Mesodermal cell (in vitro differentiated cells): ENCODE measurements around the gene GNG7.

Source experiments
- H3K27ac ChIP-seq: 2 replicates; pipeline ENCODE4 v1.7.0; 2013; ENCODE audit warnings: mild to moderate bottlenecking, low read depth, low read length, moderate library complexity; ENCODE audit not compliant: severe bottlenecking
- H3K36me3 ChIP-seq: 2 replicates; pipeline ENCODE4 v1.7.1; 2013; ENCODE audit warnings: mild to moderate bottlenecking, low read length, moderate library complexity; ENCODE audit not compliant: control insufficient read depth, insufficient read depth
- H3K4me1 ChIP-seq: one replicate; pipeline ENCODE4 v1.7.1; 2013; ENCODE audit warnings: mild to moderate bottlenecking, low read length; ENCODE audit not compliant: insufficient read depth, control insufficient read depth, poor library complexity, severe bottlenecking
- H3K4me3 ChIP-seq: 2 replicates; pipeline ENCODE4 v1.7.0; 2013; ENCODE audit warnings: low read length, control low read depth, mild to moderate bottlenecking; ENCODE audit not compliant: insufficient read depth, poor library complexity, severe bottlenecking; ENCODE audit errors: extremely low read depth
- H3K9me3 ChIP-seq: 2 replicates; pipeline ENCODE4 v1.7.1; 2013; ENCODE audit warnings: mild to moderate bottlenecking, low read length, moderate library complexity; ENCODE audit not compliant: control insufficient read depth
- WGBS, 2 experiments: methylation state at CpG; one replicate each; pipeline ENCODE4 v1.1.5; 2013; ENCODE audit warnings: missing lambda C conversion rate in 2 of 2; ENCODE audit not compliant: insufficient coverage in 2 of 2; 5-methylcytosine and 5-hydroxymethylcytosine counted together

The GNG7 gene

DNA sequence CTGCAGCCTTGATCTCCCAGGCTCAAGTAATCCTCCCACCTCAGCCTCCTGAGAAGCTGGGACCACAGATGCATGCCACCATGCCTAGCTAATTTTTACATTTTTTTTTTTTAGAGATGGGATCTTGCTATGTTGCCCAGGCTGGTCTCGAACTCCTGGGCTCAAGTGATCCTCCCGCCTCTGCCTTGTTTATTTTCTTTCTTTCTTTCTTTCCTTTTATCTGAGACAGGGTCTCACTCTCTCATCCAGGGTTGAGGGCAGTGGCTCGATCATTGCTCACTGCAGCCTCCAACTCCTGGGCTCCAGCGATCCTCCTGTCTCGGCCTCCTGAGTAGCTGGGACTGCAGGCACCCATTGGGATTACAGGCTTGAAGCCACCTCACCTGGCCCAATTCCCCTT is 3.8 kb upstream of the GNG7 start:
- peaks cover 5% of the 10 kb centered on the region for H3K4me1 ChIP-seq
- H3K4me3 ChIP-seq: no peak overlapping the region
- H3K9me3 ChIP-seq: no peaks in the 10 kb centered on the region
- WGBS, 2 experiments: 80 to 87% methylated on average over 3 to 4 of the region's 5 CpGs
- H3K36me3 ChIP-seq: no peaks in the 10 kb centered on the region
- H3K27ac ChIP-seq: no peak overlapping the region

DNA sequence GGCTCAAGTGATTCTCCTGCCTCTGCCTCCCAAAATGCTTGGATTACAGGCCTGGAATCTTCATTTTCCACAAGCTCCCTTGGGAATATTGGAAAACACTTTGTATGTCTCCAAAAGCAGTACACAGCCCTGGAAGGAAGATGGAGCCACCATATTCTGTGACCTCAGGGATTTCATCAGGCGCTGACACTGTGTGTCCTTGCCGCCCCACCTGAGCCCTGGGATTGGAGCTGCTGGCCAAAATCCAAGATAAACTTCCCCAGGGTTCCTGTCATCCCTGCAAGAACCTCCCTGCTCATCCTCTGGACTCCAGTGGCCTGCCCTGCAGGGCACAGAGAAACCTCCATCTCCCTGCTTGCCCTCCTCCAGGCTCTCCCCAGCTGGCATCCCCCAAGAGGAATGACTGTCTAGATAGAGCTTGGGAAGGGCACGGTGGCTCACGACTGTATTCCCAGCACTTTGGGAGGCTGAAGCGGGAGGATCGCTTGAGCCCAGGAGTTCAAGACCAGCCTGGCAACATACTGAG is 1.3 kb upstream of the GNG7 start:
- H3K4me3 ChIP-seq: no peak overlapping the region
- peaks cover 5% of the 10 kb centered on the region for H3K4me1 ChIP-seq
- WGBS, 2 experiments: 77 to 82% methylated on average over 4 to 5 of the region's 6 CpGs
- H3K36me3 ChIP-seq: no peaks in the 10 kb centered on the region
- no peaks in the 10 kb centered on the region for H3K9me3 ChIP-seq
- no peak overlapping the region for H3K27ac ChIP-seq

DNA sequence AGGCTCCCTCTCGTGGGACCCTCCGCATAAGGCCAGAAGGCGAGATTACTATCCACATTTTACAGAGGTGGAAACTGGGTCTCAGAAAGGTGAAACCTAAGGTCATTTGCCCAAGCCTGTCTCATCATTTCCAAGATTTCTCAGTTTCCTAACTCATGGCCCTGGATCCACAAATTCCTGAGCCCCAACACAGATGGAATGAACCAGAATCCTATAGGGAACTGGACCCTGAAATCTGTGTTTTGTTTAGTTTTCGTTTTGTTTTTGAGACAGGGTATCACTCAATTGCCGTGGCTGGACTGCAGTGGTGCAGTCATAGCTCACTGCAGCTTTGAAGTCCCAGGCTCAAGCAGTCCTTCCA is 563 bp upstream of the GNG7 start:
- Histone ChIP-seq H3K4me1 (peaks cover 5% of the 10 kb centered on the region), H3K36me3 (no peaks in the 10 kb centered on the region), H3K9me3 (no peaks in the 10 kb centered on the region), H3K4me3 (no peak overlapping the region), H3K27ac (no peak overlapping the region)
- 79 to 100% methylated on average over 4 of the region's 5 CpGs for WGBS, 2 experiments

DNA sequence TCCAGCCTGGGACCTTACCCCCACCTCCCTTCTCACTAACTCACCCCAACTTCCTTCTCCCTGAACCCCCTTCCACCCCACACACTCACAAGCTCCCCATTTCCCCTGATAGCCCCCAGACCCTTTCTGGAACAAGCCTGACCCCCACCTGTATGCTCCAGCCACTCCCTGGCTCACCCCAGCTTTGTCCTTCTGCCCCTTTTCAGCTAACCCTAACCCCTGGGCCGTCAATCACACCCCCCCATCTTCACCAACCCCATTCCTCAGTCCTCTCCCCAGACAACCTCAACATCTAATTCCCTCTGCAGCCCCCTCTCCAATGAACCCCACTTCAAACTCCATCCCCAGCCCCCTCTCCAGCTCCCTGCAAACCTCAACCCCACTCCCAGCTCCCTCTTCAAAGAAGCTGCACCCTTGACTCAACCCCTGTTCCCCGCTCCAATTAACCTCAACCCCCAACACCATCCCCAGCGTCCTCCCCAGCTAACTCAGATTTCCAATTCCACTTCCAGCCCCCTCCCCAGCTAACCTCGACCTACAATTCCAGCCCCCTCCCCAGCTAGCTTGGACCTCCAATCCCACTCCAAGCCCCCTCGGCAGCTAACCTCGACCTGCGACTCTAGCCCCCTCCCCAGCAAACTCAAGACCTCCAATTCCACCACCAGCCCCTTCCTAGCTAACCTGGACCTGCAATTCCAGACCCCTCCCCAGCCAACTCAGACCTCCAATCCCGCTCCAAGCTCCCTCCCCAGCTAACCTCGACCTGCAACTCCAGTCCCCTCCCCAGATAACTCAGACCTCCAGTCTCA is 929 bp downstream of the GNG7 start:
- H3K4me3 ChIP-seq: peak overlapping the region; percentile 55

DNA sequence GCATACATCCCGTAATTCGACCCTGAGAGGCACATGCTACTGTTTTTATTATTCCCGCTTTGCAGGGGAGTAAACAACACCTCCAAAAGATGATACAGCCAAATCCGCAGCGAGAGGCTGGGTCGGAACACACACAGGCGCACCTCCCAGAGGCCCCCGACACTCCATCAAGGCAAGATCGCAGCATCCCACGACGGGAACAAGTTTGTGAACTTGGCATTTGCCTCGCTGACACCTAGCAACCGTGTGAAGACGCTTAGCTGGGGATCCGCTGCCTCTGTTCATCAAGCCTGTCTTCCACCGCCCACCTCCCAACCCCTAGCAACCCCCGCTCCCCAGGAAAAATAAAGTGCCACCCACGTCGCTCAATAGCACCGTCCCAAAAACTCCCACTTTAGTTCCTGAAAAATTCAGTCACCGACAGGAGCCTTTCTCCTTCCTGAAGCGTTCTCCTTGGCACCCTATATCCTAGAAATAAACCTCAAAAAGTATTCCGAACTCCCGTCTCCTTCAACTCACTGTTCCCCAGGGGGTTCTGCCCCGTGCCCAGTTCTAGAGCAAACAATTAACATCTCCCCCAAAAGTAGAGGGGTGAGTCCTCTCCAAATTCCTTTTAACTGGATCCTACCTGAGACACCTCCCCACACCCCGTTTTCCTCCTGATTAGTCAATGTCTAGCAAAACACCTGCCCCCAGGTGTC is 1.7 kb downstream of the GNG7 start:
- 31 to 33% methylated on average over 24 to 26 of the region's 26 CpGs for WGBS, 2 experiments
- Histone ChIP-seq H3K9me3 (no peaks in the 10 kb centered on the region), H3K27ac (no peak overlapping the region), H3K4me3 (no peak overlapping the region), H3K4me1 (peaks cover 5% of the 10 kb centered on the region), H3K36me3 (no peaks in the 10 kb centered on the region)

More for the DNA sequence above, 929 bp downstream of the GNG7 start:
- WGBS, 2 experiments: 12 to 13% methylated on average over 7 to 8 of the region's 9 CpGs
- H3K9me3 ChIP-seq: no peaks in the 10 kb centered on the region
- H3K4me1 ChIP-seq: peaks cover 5% of the 10 kb centered on the region
- no peak overlapping the region for H3K27ac ChIP-seq
- H3K36me3 ChIP-seq: no peaks in the 10 kb centered on the region

DNA sequence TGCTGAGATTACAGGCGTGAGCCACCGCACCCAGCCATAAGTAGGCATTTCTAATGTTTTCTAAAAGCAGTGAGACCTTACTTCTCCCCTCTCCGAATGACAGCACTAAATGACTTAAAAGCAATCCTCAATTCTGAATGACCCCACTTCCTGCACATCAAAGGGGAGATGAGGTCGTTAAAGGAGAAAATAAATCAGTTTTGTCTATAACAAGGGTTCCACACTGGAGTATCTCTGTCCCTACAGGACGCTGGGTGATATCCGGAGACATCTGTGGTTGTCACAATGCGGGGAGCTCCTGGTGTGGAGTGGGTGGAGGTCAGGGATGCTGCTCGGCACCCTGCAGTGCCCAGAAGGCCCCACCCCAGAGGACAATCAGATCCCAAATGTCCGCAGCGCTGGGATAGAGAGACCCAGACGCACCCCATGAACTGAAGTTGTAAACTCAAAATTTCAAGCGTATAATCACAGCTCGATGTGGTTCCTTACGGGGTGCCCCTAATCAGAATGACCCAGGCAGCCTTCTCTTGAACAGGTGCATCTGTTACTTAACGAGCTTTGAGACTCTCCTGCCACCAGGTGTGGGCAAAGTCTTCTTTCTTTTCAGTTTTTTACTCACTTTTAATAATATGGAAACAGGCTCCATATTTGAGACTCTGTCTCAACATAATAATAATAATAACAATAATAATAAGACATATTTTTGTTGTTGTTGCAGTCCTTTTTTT is 2.9 kb downstream of the GNG7 start:
- peaks cover 12% of the 10 kb centered on the region for H3K4me1 ChIP-seq
- 89 to 94% methylated on average over 8 to 13 of the region's 15 CpGs for WGBS, 2 experiments
- H3K4me3 ChIP-seq: no peak overlapping the region
- no peaks in the 10 kb centered on the region for H3K9me3 ChIP-seq
- no peaks in the 10 kb centered on the region for H3K36me3 ChIP-seq
- no peak overlapping the region for H3K27ac ChIP-seq

DNA sequence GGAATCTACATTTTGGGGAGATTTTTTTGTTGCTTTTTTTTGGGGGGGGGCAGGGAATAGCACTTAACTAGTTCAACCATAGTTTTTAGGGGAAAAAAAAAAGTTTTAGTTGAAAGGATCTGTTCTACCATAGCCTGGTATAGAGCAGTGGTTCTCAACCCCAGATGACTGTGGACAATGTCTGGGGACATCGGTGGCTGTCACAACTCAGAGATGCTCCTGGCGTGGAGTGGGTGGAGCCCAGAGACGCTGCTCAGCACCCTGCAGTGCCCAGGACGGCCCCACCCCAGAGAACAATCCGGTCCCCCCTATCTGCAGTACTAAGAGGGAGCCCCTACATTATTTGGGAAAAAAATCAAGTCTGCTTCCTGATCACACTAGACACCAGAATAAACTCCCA is 8.3 kb downstream of the GNG7 start:
- H3K27ac ChIP-seq: no peak overlapping the region
- 72 to 81% methylated on average over 5 of the region's 5 CpGs for WGBS, 2 experiments
- H3K9me3 ChIP-seq: no peaks in the 10 kb centered on the region
- no peaks in the 10 kb centered on the region for H3K36me3 ChIP-seq
- no peak overlapping the region for H3K4me3 ChIP-seq
- peaks cover 6% of the 10 kb centered on the region for H3K4me1 ChIP-seq

DNA sequence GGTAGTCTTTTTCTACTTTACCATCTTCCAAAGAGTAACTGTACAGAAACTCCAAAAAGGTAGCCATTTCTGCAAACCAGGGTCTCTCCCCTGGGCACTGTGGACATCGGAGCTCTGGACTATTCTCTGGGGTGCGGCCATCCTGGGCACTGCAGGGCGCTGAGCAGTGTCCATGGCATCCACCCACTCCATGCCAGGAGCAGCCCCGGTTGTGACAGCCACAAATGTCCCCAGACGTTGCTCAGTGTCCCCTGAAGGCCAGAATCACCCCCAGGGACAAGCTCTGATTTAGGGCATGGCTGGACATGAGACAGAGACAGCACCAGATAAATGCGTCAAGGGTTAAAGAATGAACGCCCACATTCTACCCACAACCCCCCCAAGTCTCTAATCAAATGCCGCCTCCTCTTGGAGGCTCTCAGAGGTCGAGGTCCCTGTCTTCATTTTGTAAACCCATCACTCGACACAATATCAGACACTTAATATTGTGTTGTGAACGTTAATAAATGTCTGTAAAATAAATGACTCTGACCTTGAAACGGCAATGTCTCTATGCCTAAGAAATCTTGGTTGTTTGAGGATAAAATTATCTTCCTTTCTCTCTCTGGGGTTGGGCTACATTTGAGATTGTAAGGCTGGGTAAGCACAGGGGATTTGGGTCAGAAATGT is 8.9 kb downstream of the GNG7 start:
- Histone ChIP-seq H3K4me3 (no peak overlapping the region), H3K27ac (no peak overlapping the region), H3K4me1 (peaks cover 6% of the 10 kb centered on the region), H3K9me3 (no peaks in the 10 kb centered on the region), H3K36me3 (no peaks in the 10 kb centered on the region)
- 82 to 90% methylated on average over 5 to 7 of the region's 12 CpGs for WGBS, 2 experiments

DNA sequence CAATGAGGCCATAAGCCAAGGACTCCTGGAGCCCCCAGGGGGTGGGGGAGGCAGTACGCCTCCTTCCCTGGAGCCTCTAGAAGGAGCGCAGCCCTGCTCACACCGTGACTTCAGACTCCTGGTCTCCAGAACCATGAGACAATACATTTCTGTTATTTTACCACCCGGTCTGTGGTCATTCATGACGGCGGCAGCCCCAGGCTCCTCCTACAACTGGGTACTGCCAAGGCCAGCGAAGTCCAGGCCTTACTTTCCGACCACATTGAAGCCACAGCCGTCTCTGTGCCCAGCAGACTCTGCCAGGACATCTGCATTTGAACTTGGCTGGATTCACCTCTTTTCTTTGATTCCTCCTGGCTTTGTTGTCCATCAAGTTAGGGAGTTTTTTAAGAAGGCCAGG is 10.5 kb downstream of the GNG7 start:
- H3K27ac ChIP-seq: no peak overlapping the region

DNA sequence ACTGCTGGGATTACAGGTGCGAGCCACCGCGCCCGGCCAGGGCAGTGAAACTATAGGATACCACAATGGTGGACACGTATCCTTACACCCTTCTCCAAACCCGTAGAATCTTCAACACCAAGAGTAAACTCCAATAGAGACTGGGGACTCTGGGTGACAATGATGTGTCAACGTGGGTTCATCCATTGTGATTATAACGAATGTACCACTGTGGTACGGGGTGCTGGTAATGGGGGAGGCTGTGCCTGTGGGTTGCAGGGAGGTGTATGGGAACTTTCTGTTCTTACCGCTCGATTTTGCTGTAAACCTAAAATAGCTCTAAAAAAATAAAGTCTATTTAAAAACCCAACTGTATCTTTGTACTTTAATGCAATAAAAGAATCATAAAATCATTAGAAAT is 11.6 kb downstream of the GNG7 start:
- Histone ChIP-seq H3K4me1 (peaks cover 6% of the 10 kb centered on the region), H3K27ac (no peak overlapping the region), H3K36me3 (no peaks in the 10 kb centered on the region), H3K4me3 (no peak overlapping the region), H3K9me3 (no peaks in the 10 kb centered on the region)
- WGBS, 2 experiments: 80% methylated on average over 6 of the region's 11 CpGs; no CpG with 5 or more reads in 1 of the 2 experiments

More for the DNA sequence above, 10.5 kb downstream of the GNG7 start:
- no peaks in the 10 kb centered on the region for H3K36me3 ChIP-seq
- WGBS, 2 experiments: 91 to 93% methylated on average over 9 of the region's 9 CpGs
- no peaks in the 10 kb centered on the region for H3K9me3 ChIP-seq
- H3K4me3 ChIP-seq: no peak overlapping the region
- peaks cover 6% of the 10 kb centered on the region for H3K4me1 ChIP-seq
